ENCODE results near the gene SCAMP5.

DNA sequence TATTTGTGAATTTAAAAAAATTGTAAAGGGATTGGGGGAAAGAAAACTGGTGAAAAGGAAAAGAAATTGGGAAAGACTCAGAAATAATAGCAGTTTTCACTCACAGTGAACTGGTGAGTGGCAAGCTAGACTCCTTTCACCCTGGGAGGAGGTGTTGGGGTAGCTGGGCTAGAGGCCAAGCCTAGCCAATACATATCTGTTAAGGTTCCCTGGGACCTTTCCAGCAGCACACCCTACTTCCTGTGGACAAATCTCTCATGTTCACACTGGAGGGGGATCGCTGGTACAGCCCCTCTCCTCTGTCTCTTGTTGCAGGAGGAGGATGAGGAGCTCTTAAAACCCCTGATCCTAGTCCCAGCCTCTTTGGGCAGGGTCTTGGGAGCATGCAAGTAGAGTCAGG, 35.1 kb upstream of the SCAMP5 start:
- TF ChIP-seq, protein P1, sequence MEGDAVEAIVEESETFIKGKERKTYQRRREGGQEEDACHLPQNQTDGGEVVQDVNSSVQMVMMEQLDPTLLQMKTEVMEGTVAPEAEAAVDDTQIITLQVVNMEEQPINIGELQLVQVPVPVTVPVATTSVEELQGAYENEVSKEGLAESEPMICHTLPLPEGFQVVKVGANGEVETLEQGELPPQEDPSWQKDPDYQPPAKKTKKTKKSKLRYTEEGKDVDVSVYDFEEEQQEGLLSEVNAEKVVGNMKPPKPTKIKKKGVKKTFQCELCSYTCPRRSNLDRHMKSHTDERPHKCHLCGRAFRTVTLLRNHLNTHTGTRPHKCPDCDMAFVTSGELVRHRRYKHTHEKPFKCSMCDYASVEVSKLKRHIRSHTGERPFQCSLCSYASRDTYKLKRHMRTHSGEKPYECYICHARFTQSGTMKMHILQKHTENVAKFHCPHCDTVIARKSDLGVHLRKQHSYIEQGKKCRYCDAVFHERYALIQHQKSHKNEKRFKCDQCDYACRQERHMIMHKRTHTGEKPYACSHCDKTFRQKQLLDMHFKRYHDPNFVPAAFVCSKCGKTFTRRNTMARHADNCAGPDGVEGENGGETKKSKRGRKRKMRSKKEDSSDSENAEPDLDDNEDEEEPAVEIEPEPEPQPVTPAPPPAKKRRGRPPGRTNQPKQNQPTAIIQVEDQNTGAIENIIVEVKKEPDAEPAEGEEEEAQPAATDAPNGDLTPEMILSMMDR (IDR thresholded peaks at IDR 0.05): no peak
- no peak for TF ChIP-seq EZH2 (IDR thresholded peaks at IDR 0.05)
